ENCODE results near the gene MED12L. TPM values are rescaled to one million over a fixed set of nuclear protein-coding genes. Genes with fewer than 3 reads are reported as not detected.

The MED12L gene
- total RNA-seq, 1 experiment from 2014 or later: 14.9 TPM

GRCh38 chr3:151191095-151191494 lies 105.6 kb downstream of the MED12L start:
- DNase-seq: no peak
- Mint-ChIP-seq H3K4me3 (no peak overlapping the region), H3K27me3 (ENCODE audit: low read depth) (no peaks in the 10 kb centered on the region), H3K36me3 (ENCODE audit: insufficient read depth in 1 of 3, low read depth in 3 of 3) (peaks cover 7 to 26% (median 18%) of the 10 kb centered on the region in 3 experiments; a peak in 6 of 7 replicates), H3K9me3 (no peaks in the 10 kb centered on the region), H3K27ac (no peak overlapping the region), H3K4me1 (peaks cover 4 to 6% of the 10 kb centered on the region in 2 experiments; a peak in 3 of 4 replicates)
- Histone ChIP-seq H2BK5ac (ENCODE audit: insufficient read length, low read length) (no peak overlapping the region), H3K79me2 (ENCODE audit: insufficient read depth, low read length) (no peaks in the 10 kb centered on the region), H3K9me3 (ENCODE audit: control insufficient read depth, low read depth, low read length) (no peaks in the 10 kb centered on the region), H3K23me2 (ENCODE audit: insufficient read length, low read depth, low read length, poor library complexity, severe bottlenecking) (no peaks in the 10 kb centered on the region), H3K27me3 (ENCODE audit: insufficient read depth, low read length) (no peaks in the 10 kb centered on the region), H2BK15ac (ENCODE audit: low read depth, low read length) (no peak overlapping the region), H2BK12ac (ENCODE audit: insufficient read length, low read depth, low read length) (no peak overlapping the region), H4K91ac (ENCODE audit: insufficient read length, low read depth, low read length) (no peak overlapping the region), H3T11ph (ENCODE audit: low read length) (no peak overlapping the region), H2BK120ac (ENCODE audit: low read depth, low read length, poor library complexity, severe bottlenecking) (no peak overlapping the region), H3K4ac (ENCODE audit: low read depth, low read length) (no peak overlapping the region), H2AK5ac (ENCODE audit: insufficient read length, low read length) (no peak overlapping the region), H4K20me1 (ENCODE audit: control insufficient read depth, insufficient read depth, insufficient read length) (no peaks in the 10 kb centered on the region), H3K18ac (ENCODE audit: insufficient read length, low read depth, low read length) (no peak overlapping the region), H2AFZ (ENCODE audit: low read length) (no peak overlapping the region), H3K79me1 (ENCODE audit: insufficient read depth, low read depth, low read length, poor library complexity, severe bottlenecking) (no peaks in the 10 kb centered on the region), H3K23ac (ENCODE audit: insufficient read length, low read depth, low read length) (no peak overlapping the region), H2BK20ac (ENCODE audit: low read depth, low read length, poor library complexity, severe bottlenecking) (no peak overlapping the region), H3K9ac (ENCODE audit: extremely low read depth, insufficient read length, low read length) (no peak overlapping the region), H3K56ac (ENCODE audit: insufficient read length, low read depth, low read length) (no peak overlapping the region), H3K27ac (ENCODE audit: insufficient read length, low read depth, low read length) (no peak overlapping the region), H3K4me2 (ENCODE audit: insufficient read depth, insufficient read length, low read length) (no peak overlapping the region), H3K4me1 (ENCODE audit: insufficient read depth, low read length) (peaks cover 3% of the 10 kb centered on the region; the same call in 1 of the 2 replicates), H3K14ac (ENCODE audit: insufficient read depth, low read length) (no peak overlapping the region), H4K5ac (ENCODE audit: insufficient read length, low read depth, low read length) (no peak overlapping the region), H4K8ac (replicated peaks; ENCODE audit: insufficient read length, low read depth, low read length) (no peak overlapping the region)
- no CpG with 5 or more reads among the region's 1 CpG for WGBS (ENCODE audit: extremely low coverage, insufficient read length, low lambda C conversion rate)
- no peak for TF ChIP-seq CTCF (conservative IDR thresholded peaks at IDR 0.05)

Measured in H9 (cell line).